GM21825 (cell line): ENCODE data around the gene OR2T34.
"Not testable (repeated sequence)": the region's sequence is repeated elsewhere in the genome, so short reads cannot be mapped to it uniquely, and the experiment has no call there.

Source experiments
- ATAC-seq: cut with Tn5 transposase; IDR thresholded peaks from one replicate; pipeline ENCODE4 v1.9.1; 2021; ENCODE audit warnings: mild to moderate bottlenecking, moderate library complexity; ENCODE audit not compliant: unreplicated experiment

OR2T34 gene

DNA sequence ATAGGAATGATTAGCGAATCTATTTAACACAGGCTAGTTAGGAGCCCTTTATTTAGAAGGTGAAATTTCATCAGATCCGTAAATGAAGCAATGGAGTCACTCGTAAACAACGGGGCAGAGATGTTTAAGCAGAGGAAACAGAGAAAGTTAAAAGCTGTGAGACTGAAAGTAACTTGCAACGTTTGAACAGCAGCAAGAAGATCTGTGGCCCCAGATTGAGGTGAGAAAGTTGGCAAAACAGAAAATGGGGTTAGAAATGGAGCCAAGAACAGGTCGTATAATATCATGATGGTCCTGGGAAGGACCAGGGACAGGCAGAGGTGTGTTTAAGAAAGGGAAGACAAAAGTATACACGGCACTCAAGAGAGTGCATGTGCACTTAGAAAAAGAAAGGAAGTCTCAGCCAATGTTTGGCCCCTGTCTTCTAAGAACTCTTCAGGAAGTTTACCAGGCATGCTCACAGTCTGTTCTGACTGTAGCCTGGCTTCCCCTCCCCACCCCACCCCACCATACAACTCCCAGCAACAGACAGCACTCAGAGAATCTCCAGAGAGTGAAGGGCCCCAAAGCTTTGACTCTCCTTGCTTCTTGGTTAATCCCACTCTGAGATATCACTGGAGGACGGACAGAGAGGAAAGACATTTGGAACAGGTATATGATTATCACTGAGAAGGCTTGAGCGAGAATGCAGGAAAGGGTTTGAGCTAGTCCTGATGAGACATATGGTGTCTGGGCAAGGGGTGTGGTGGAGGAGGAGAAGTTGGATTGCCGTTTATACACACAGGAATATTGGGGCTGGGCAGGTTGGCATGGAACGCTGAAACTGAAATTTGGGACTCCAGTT, 8.8 kb downstream of the OR2T34 start:
- not testable (repeated sequence) for ATAC-seq

DNA sequence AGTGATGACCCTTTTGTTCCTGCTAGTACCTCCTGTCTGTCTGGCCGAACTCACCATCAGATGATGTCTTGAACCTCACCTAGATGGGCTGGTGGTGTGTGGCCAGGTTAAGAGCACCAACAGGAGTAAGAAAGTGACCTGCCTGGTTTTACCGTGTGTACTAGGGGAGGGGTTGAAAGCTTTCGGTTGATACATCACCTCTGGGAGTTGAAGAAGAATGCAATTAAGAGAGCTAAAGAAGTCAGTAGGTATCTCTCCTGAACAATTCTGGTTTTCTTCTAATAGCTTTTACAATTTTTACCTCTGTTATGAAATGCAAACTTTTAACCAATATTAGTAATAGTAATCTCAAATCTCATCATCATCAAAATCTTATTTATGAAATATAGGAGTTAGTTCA, 11.9 kb downstream of the OR2T34 start, which contains the start of gene OR2T29:
Gene OR2T29 (minus strand): TSS at position 101 of the 400 bp plus-strand sequence. CDS start 3,281 bp downstream, outside the sequence.
- not testable (repeated sequence) for ATAC-seq

DNA sequence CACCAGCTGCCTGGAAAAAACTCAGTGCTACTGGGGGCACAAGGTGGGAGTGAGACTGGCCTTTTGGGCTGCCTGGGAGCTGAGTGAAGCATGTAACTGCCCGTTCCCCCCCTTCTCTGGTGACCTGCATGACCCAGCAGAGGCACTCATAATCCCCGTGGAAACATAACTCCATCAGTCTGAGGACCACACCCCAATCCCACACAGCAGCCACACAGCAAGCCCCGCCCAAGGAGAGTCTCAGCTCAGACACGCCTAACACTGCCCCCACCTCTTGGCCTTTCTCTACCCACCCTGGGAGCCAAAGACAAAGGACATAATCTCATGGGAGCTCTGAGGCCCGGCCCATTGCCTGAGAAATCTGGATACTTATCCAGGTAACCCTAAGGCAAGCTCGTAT, 23.5 kb downstream of the OR2T34 start:
- ATAC-seq, result not testable (repeated sequence)

DNA sequence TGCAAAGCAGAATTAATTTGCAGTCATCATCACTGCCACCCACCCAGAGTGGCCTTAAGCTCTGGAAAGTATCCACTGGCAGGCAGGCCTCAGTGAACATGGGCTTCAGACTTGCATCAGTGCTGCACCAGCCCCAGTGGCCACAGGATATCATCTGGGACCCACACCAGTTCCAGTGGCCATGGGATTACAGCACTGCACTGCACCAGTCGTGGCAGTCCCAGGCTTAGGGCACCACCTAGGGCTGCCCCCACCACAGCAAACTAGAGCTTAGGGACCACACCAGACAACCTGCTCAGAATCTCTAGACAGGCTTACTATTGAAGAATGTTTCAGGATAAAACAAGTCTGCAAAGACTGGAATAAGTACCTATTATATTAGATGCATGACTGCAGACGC, 27.2 kb downstream of the OR2T34 start:
- ATAC-seq, result not testable (repeated sequence)

- ATAC-seq, result not testable (repeated sequence)
Observed at GRCh38 chr1:248537449-248537848, 37.1 kb downstream of the OR2T34 start.
